ENCODE results near the gene AGT.
"Not testable (repeated sequence)": the region's sequence is repeated elsewhere in the genome, so short reads cannot be mapped to it uniquely, and the experiment has no call there.

Gene AGT

GRCh38 chr1:230730977-230731376 is 17.1 kb upstream of the AGT start:
- DNase-seq (ENCODE audit: low read depth), result no peak
- no peak for TF ChIP-seq CTCF (IDR thresholded peaks at IDR 0.05; ENCODE audit: control insufficient read depth, insufficient read depth, low read depth, low read length, missing control alignments)
- no peak overlapping the region for H3K4me3 ChIP-seq (ENCODE audit: control insufficient read depth, low read depth, low read length)

- DNase-seq (ENCODE audit: low read depth), result peak; percentile 4
- TF ChIP-seq CTCF (IDR thresholded peaks at IDR 0.05; ENCODE audit: control insufficient read depth, insufficient read depth, low read depth, low read length, missing control alignments), result no peak
Measured at GRCh38 chr1:230728710-230729392, 14.9 kb upstream of the AGT start.

GRCh38 chr1:230725256-230726012 is 11.5 kb upstream of the AGT start:
- no peak for DNase-seq (ENCODE audit: low read depth)
- no peak for TF ChIP-seq CTCF (IDR thresholded peaks at IDR 0.05; ENCODE audit: control insufficient read depth, insufficient read depth, low read depth, low read length, missing control alignments)
- H3K4me3 ChIP-seq (ENCODE audit: control insufficient read depth, low read depth, low read length), result no peak overlapping the region

More at GRCh38 chr1:230728710-230729392, 14.9 kb upstream of the AGT start:
- H3K4me3 ChIP-seq (ENCODE audit: control insufficient read depth, low read depth, low read length), result no peak overlapping the region

DNA sequence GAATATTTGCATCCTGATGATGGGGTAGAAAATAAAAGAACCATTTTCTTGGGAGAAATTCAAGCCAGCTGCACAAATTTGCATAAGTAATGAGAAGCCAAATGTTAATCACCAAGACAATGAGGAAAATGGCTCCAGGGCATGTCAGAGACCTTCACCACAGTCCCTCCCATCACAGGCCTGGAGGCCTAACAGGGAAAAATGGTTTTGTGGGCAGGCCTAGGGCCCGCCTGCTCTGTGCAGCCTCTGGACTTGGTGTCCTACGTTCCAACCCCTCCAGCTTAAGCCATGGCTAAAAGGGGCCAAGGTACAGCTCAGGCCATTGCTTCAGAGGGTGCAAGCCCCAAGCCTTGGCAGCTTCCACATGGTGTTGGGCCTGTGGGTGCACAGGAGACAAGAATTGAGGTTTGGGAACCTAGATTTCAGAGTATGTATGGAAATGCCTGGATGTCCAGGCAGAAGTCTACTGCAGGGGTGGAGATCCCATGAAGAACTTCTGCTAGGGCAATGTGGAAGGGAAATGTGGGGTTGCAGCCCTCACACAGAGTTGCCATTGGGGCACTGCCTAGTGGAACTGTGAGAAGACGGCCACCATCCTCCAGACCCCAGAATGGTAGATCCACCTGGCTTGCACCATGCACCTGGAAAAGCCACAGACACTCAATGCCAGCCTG is 8.1 kb upstream of the AGT start:
- DNase-seq (ENCODE audit: low read depth); H3K4me3 ChIP-seq (ENCODE audit: control insufficient read depth, low read depth, low read length): not testable (repeated sequence)

GRCh38 chr1:230717251-230717650 is 3.3 kb upstream of the AGT start:
- H3K4me3 ChIP-seq (ENCODE audit: control insufficient read depth, low read depth, low read length), result no peak overlapping the region
- no peak for DNase-seq (ENCODE audit: low read depth)
- TF ChIP-seq CTCF (IDR thresholded peaks at IDR 0.05; ENCODE audit: control insufficient read depth, insufficient read depth, low read depth, low read length, missing control alignments), result no peak

DNA sequence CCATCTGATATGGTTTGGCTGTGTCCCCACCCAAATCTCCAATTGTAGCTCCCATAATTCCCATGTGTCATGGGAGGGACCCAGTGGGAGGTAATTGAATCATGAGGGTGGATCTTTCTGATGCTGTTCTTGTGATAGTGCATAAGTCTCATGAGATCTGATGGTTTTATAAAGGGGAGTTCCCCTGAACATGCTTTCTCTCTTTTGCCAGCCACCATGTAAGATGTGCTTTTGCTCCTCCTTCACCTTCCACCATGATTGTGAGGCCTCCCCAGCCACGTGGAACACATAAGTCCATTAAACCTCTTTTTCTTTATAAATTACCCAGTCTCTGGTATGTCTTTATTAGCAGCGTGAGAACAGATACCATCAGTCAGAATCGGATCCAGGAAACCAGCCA is 2.5 kb upstream of the AGT start:
- not testable (repeated sequence) for DNase-seq (ENCODE audit: low read depth); H3K4me3 ChIP-seq (ENCODE audit: control insufficient read depth, low read depth, low read length)

DNA sequence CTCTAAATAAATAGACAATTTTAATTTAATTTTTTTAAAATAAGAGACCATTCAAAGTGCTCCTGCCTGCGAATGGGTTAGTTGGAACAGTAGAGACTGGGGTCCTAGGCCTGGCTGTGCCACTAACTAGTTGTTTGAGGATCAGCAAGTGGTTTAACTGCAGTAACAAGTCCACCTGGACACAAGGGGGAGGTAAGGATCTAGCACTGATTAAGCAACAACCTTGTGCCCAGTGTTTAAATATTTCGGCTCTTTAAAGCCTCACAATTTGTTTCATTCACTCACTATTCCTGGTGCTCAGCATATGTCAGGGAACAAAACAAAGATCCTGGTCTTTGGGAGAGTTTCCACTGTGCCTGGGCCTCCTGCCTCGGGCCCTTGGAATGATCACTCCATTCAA is 1.6 kb upstream of the AGT start:
- no peak for DNase-seq (ENCODE audit: low read depth)
- H3K4me3 ChIP-seq (ENCODE audit: control insufficient read depth, low read depth, low read length), result no peak overlapping the region
- no peak for TF ChIP-seq CTCF (IDR thresholded peaks at IDR 0.05; ENCODE audit: control insufficient read depth, insufficient read depth, low read depth, low read length, missing control alignments)
